Adrenal gland (tissue), 12 donors: ENCODE measurements around the gene BRPF3. TPM values are rescaled to one million over a fixed set of nuclear protein-coding genes. Genes with fewer than 3 reads are reported as not detected.

ENCODE experiments used
- DNase-seq, 7 donors: peaks; one replicate each; pipeline ENCODE4 v3.0.0-alpha.2; 2019 to 2020
- H3K27ac ChIP-seq, 5 donors: fragments of 200-600 bp; sonication (generic) in 4 of 5; 1 replicate in 3 of 5; 2 replicates in 2 of 5; pipeline versions ENCODE4 v1.5.1 to v1.8.0; 2016 to 2020; ENCODE audit warnings: mild to moderate bottlenecking in 1 of 5
- H3K27me3 ChIP-seq: fragments of 200-600 bp; 2 replicates; pipeline ENCODE4 v1.8.0; 2021
- H3K36me3 ChIP-seq, 2 donors: fragments of 200-600 bp; replicated peaks in 1 of 2; 1 replicate in 1 of 2; 2 replicates in 1 of 2; pipeline versions ENCODE4 v1.5.1 to v1.8.0; 2018 to 2022
- H3K4me1 ChIP-seq, 2 donors: fragments of 200-600 bp; replicated peaks in 1 of 2; 1 replicate in 1 of 2; 2 replicates in 1 of 2; pipeline versions ENCODE4 v1.5.1 to v1.8.0; 2018 to 2021
- H3K4me3 ChIP-seq, 4 donors: fragments of 200-600 bp; sonication (generic) in 3 of 4; one replicate each; pipeline ENCODE4 v1.5.1; 2016 to 2018
- H3K9me3 ChIP-seq, 3 donors: fragments of 200-600 bp; sonication (generic) in 1 of 3; replicated peaks in 1 of 3; 1 replicate in 2 of 3; 2 replicates in 1 of 3; pipeline versions ENCODE4 v1.5.1 to v1.8.0; 2016 to 2021
- CTCF ChIP-seq, 6 experiments: fragments of 450-650 bp in 4 of 6; fragments of 200-600 bp in 2 of 6; sonication (generic) in 1 of 6; IDR thresholded peaks; 1 replicate in 5 of 6; 2 replicates in 1 of 6; pipeline versions ENCODE4 v1.5.1 to v1.8.0; 2016 to 2021; ENCODE audit warnings: antibody characterized with exemption in 6 of 6, mild to moderate bottlenecking in 2 of 6, moderate library complexity in 1 of 6
- POLR2A ChIP-seq, 2 donors: fragments of 450-650 bp; IDR thresholded peaks; one replicate each; pipeline ENCODE4 v1.6.1; 2017; ENCODE audit warnings: antibody characterized with exemption in 2 of 2, mild to moderate bottlenecking in 2 of 2, moderate library complexity in 1 of 2
- WGBS, 4 donors: extraction: QIAGEN DNeasy Blood & Tissue Kit in 2 of 4; methylation state at CpG; one replicate each; pipeline versions ENCODE4 v1.1.5 to v1.1.7; 2013 to 2017; 5-methylcytosine and 5-hydroxymethylcytosine counted together
- intact Hi-C, 2 donors: fragments of 100-400 bp; cut with DNase I; formaldehyde crosslinking; loops; one replicate each; pipeline versions ENCODE4 v1.14.1 to v1.15.0; 2022 to 2023
- polyA plus RNA-seq, 3 donors: library from polyadenylated mRNA; stranded (reverse); fragments of 200-250 nt in 2 of 3; fragments of 350-450 nt in 1 of 3; fragmentation: Illumina TruSeq in 1 of 3; extraction: RNeasy Lipid Tissue Mini Kit (QIAGEN cat#74804) in 1 of 3; gene quantifications; one replicate each; pipeline ENCODE4 v1.2.3, GENCODE V29; 2013 to 2014
- total RNA-seq, 9 donors: library from RNA; depleted of rRNA in 4 of 9; stranded (reverse); fragments of >200 nt in 4 of 9; fragments of 120-200 nt in 1 of 9; fragmentation: NEBNext Ultra II Directional in 1 of 9; extraction: Animal tissue kit (Norgen Biotek cat#: 25700) in 1 of 9; gene quantifications; one replicate each; pipeline versions ENCODE4 v1.1.0 to v1.2.4, GENCODE V29; 2013 to 2023
- donor health status: healthy with polysubstance abuse.
- donor health status: Bipolar disorder and iron deficiency.
- donor health status: DM: yes; HTN: yes; CAD: no.
- donor health status: DM: no; HTN: no; CAD: no.
- donor health status: DM: no; HTN: no; CAD: no.
- donor health status: DM: yes; HTN: yes; CAD: no.

Gene BRPF3
- total and polyA plus RNA-seq, 12 donors, result 9.8 to 111 (median 53.4) TPM

- DNase-seq, result no peak
- WGBS, 4 donors, result 89 to 95% (median 94%) methylated on average over 4 of the region's 4 CpGs
- intact Hi-C loops, result loop anchor here in 1 of 2 donors (10.0 kb wide), 1 partner anchor 177 kb away; the partner anchor contains the start of genes MAPK14 and SLC26A8
- Histone ChIP-seq H3K36me3 (peaks cover 0 to 44% of the 10 kb centered on the region in 2 donors), H3K4me1 (peaks cover 18 to 59% of the 10 kb centered on the region in 2 donors), H3K27ac (no peak overlapping the region), H3K9me3 (no peaks in the 10 kb centered on the region), H3K27me3 (no peaks in the 10 kb centered on the region), H3K4me3 (no peak overlapping the region)
- TF ChIP-seq CTCF (IDR thresholded peaks at IDR 0.05) (no peak), POLR2A (IDR thresholded peaks at IDR 0.05) (no peak)
Measured at GRCh38 chr6:36202101-36202500, 5.6 kb downstream of the BRPF3 start.

- no peak for DNase-seq
- H3K4me1 ChIP-seq, result peaks cover 5 to 51% of the 10 kb centered on the region in 2 donors
- H3K4me3 ChIP-seq, result no peak overlapping the region
- no peak overlapping the region for H3K27ac ChIP-seq
- 66 to 76% (median 71%) methylated on average over 10 of the region's 10 CpGs for WGBS, 4 donors
- no peaks in the 10 kb centered on the region for H3K27me3 ChIP-seq
- H3K9me3 ChIP-seq, result no peaks in the 10 kb centered on the region
- peaks cover 0 to 65% of the 10 kb centered on the region in 2 donors for H3K36me3 ChIP-seq
- no peak for TF ChIP-seq POLR2A (IDR thresholded peaks at IDR 0.05)
- no peak for TF ChIP-seq CTCF (IDR thresholded peaks at IDR 0.05)
- intact Hi-C loops, result loop anchor here in 1 of 2 donors (10.0 kb wide), 1 partner anchor 179 kb away; the partner anchor contains the start of genes MAPK14 and SLC26A8
Measured at GRCh38 chr6:36204068-36204753, 7.7 kb downstream of the BRPF3 start.

GRCh38 chr6:36207155-36207554, 10.6 kb downstream of the BRPF3 start:
- Histone ChIP-seq H3K27ac (no peak overlapping the region), H3K27me3 (no peaks in the 10 kb centered on the region), H3K9me3 (no peaks in the 10 kb centered on the region), H3K36me3 (peaks cover 0 to 73% of the 10 kb centered on the region in 2 donors), H3K4me1 (peaks cover 5 to 46% of the 10 kb centered on the region in 2 donors), H3K4me3 (no peak overlapping the region)
- WGBS, 4 donors, result 78 to 90% (median 86%) methylated on average over 8 of the region's 8 CpGs
- no peak for TF ChIP-seq CTCF (IDR thresholded peaks at IDR 0.05)
- TF ChIP-seq POLR2A (IDR thresholded peaks at IDR 0.05), result no peak
- no peak for DNase-seq
- intact Hi-C loops, result loop anchor here in 1 of 2 donors (10.0 kb wide), 1 partner anchor 182 kb away; the partner anchor contains the start of genes MAPK14 and SLC26A8

GRCh38 chr6:36209606-36210005, 13.1 kb downstream of the BRPF3 start:
- H3K36me3 ChIP-seq, result peaks cover 0 to 85% of the 10 kb centered on the region in 2 donors
- TF ChIP-seq POLR2A (IDR thresholded peaks at IDR 0.05) (no peak), CTCF (IDR thresholded peaks at IDR 0.05) (no peak)
- DNase-seq, result no peak
- H3K4me3 ChIP-seq, result no peak overlapping the region
- 67 to 100% (median 95%) methylated on average over 1 of the region's 1 CpG for WGBS, 4 donors
- H3K27me3 ChIP-seq, result no peaks in the 10 kb centered on the region
- H3K4me1 ChIP-seq, result peaks cover 0 to 21% of the 10 kb centered on the region in 2 donors
- intact Hi-C loops, result loop anchor here in 1 of 2 donors (10.0 kb wide), 1 partner anchor 185 kb away; the partner anchor contains the start of genes MAPK14 and SLC26A8
- no peaks in the 10 kb centered on the region for H3K9me3 ChIP-seq
- H3K27ac ChIP-seq, result peak overlapping the region in 2 of 5 donors; percentile 6 to 69
